Loucy (cell line): ENCODE results near the gene EIF1.

Source experiments
- CTCF ChIP-seq: fragments of 200-600 bp; sonication (generic); conservative IDR thresholded peaks from 2 replicates; pipeline ENCODE4 v1.5.1; 2014; ENCODE audit warnings: mild to moderate bottlenecking, antibody characterized with exemption, low read length
- EZH2phosphoT487 ChIP-seq: fragments of 200-600 bp; IDR thresholded peaks from 2 replicates; pipeline ENCODE4 v1.6.1; 2018; ENCODE audit warnings: antibody characterized with exemption, mild to moderate bottlenecking, moderate library complexity, borderline replicate concordance

DNA sequence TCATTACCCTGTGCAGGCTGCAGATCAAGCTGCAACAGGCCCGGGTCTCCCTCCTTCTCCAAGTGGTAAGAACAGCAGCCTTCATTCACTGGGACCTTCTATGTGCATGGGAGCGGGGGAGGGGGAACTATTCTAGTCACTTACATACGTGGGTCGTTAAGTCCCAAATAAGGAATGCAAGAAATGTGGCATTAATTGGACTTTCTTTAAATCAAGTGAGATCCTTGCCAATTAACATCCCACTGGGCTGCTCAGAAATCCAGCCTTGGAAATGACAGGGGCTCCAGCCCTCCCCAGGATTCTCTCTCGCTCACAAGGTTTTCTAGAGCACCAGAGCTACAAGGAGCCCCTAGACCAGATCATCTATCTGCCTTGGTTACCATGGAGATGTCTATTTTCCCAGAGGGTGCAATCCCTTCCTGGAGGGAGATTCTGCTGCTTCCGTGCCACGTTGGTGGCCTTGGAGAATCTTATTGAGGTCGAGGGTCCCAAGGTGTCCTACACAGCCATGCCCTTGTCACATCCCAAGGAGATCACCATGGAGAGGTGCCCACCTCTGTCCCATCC lies 5.2 kb upstream of the EIF1 start:
- TF ChIP-seq CTCF (no peak), EZH2phosphoT487 (no peak)
